ENCODE results near the gene CAPN2.

Gene CAPN2

DNA sequence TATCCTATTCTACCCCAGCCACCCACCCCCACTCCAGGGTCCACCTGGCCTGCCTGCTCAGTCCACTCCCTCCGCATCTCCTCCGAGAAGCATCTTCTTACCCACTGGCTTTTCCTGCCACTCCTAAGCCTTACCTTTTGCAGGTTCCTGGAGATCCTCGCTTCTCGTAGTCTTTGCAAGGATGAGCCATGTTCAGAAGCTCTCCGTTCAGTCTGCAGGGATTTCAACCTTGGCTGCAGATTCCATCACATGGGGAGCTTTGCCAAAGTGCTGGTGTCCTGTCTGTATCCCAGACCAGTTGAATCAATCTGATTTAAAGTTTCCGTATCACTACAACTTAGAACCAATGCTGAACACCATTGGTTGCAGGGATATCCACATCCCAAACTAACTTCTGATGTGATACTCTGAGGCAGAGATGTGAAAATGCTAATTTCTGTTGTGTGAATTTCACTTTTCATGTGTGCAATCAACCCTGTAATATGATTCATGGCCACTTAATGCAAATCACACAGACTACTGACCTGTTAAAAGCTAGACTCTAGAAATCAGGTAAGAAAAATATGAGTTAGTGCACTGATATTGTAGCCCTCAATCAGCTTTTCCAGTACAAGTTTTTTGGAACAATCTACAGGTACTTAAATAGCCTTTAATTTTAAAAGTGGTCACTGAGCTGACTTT, 61.9 kb downstream of the CAPN2 start:
- TF ChIP-seq NFIC (IDR thresholded peaks at IDR 0.05) (no peak), TCF12 (IDR thresholded peaks at IDR 0.05; ENCODE audit: low read depth) (no peak), REST (IDR thresholded peaks at IDR 0.05; ENCODE audit: low read depth) (no peak), RAD21 (IDR thresholded peaks at IDR 0.05; ENCODE audit: low read depth) (no peak), TEAD4 (IDR thresholded peaks at IDR 0.05) (no peak), YY1 (IDR thresholded peaks at IDR 0.05; ENCODE audit: low read depth) (no peak), CREB1 (IDR thresholded peaks at IDR 0.05; ENCODE audit: low read depth) (no peak), EGR1 (IDR thresholded peaks at IDR 0.05) (no peak), TAF1 (IDR thresholded peaks at IDR 0.05; ENCODE audit: low read depth) (no peak), CEBPB (IDR thresholded peaks at IDR 0.05) (no peak), FOXM1 (IDR thresholded peaks at IDR 0.05; ENCODE audit: borderline replicate concordance, low read depth) (no peak), EP300 (IDR thresholded peaks at IDR 0.05; ENCODE audit: borderline replicate concordance) (no peak), ZBTB7A (IDR thresholded peaks at IDR 0.05; ENCODE audit: low read depth) (no peak)
- TF ChIP-seq, protein P1, sequence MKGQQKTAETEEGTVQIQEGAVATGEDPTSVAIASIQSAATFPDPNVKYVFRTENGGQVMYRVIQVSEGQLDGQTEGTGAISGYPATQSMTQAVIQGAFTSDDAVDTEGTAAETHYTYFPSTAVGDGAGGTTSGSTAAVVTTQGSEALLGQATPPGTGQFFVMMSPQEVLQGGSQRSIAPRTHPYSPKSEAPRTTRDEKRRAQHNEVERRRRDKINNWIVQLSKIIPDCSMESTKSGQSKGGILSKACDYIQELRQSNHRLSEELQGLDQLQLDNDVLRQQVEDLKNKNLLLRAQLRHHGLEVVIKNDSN (IDR thresholded peaks at IDR 0.05) = no peak
- TF ChIP-seq, protein P2, sequence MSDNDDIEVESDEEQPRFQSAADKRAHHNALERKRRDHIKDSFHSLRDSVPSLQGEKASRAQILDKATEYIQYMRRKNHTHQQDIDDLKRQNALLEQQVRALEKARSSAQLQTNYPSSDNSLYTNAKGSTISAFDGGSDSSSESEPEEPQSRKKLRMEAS (IDR thresholded peaks at IDR 0.05) = no peak

- no peak for TF ChIP-seq TCF12 (IDR thresholded peaks at IDR 0.05; ENCODE audit: low read depth)
- no peak for TF ChIP-seq CEBPB (IDR thresholded peaks at IDR 0.05)
- TF ChIP-seq, protein P2 (IDR thresholded peaks at IDR 0.05) = no peak
- TF ChIP-seq EP300 (IDR thresholded peaks at IDR 0.05; ENCODE audit: borderline replicate concordance) = no peak
- no peak for TF ChIP-seq YY1 (IDR thresholded peaks at IDR 0.05; ENCODE audit: low read depth)
- TF ChIP-seq NFIC (IDR thresholded peaks at IDR 0.05) = no peak
- TF ChIP-seq RAD21 (IDR thresholded peaks at IDR 0.05; ENCODE audit: low read depth) = no peak
- no peak for TF ChIP-seq TAF1 (IDR thresholded peaks at IDR 0.05; ENCODE audit: low read depth)
- TF ChIP-seq EGR1 (IDR thresholded peaks at IDR 0.05) = no peak
- no peak for TF ChIP-seq REST (IDR thresholded peaks at IDR 0.05; ENCODE audit: low read depth)
- no peak for TF ChIP-seq TEAD4 (IDR thresholded peaks at IDR 0.05)
- no peak for TF ChIP-seq ZBTB7A (IDR thresholded peaks at IDR 0.05; ENCODE audit: low read depth)
- TF ChIP-seq, protein P1 (IDR thresholded peaks at IDR 0.05) = no peak
- TF ChIP-seq CREB1 (IDR thresholded peaks at IDR 0.05; ENCODE audit: low read depth) = no peak
- TF ChIP-seq FOXM1 (IDR thresholded peaks at IDR 0.05; ENCODE audit: borderline replicate concordance, low read depth) = no peak
Observed at GRCh38 chr1:223775054-223775453, 62.7 kb downstream of the CAPN2 start.

- no peak for TF ChIP-seq YY1 (IDR thresholded peaks at IDR 0.05; ENCODE audit: low read depth)
- TF ChIP-seq TAF1 (IDR thresholded peaks at IDR 0.05; ENCODE audit: low read depth) = no peak
- no peak for TF ChIP-seq TCF12 (IDR thresholded peaks at IDR 0.05; ENCODE audit: low read depth)
- TF ChIP-seq EGR1 (IDR thresholded peaks at IDR 0.05) = no peak
- TF ChIP-seq, protein P2 (IDR thresholded peaks at IDR 0.05) = no peak
- no peak for TF ChIP-seq RAD21 (IDR thresholded peaks at IDR 0.05; ENCODE audit: low read depth)
- TF ChIP-seq EP300 (IDR thresholded peaks at IDR 0.05; ENCODE audit: borderline replicate concordance) = no peak
- TF ChIP-seq TEAD4 (IDR thresholded peaks at IDR 0.05) = no peak
- TF ChIP-seq CREB1 (IDR thresholded peaks at IDR 0.05; ENCODE audit: low read depth) = no peak
Observed at GRCh38 chr1:223775711-223776074, 63.4 kb downstream of the CAPN2 start.

DNA sequence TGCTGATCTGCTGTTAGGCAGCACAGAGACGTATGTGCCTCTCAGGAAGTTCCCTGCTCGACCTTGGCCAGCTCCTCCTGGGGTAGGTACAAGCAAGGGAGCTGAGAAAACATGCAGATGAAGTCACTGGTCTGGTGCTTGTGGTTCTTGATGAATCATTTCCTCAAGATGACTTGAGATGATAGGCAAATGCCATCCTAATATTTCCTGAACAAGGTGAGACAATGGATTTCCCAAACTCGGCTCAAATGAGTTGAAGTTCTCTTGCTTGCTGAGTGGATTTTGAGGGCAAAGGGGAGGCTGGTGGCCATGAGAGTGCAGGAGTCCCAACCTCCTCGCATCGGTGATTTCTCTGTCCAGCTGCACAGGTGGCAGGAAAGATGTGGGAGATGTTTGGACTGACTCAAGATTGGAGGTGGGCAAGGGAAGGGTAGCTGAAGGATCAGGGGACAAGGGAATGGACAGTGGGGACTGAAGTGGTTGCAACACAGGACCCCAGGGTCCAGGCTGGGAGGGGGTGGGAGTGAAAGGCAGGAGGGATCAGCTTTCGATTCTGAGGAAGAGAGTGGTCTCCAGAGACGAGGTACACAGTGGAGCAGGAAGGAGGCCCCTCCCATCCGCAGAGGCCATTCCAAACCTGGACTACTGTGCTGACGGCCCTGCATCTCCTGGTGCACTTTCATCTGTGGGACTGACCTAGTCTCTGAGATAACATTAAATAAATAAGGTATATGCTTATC, 63.9 kb downstream of the CAPN2 start:
- TF ChIP-seq EP300 (IDR thresholded peaks at IDR 0.05; ENCODE audit: borderline replicate concordance) (no peak), TCF12 (IDR thresholded peaks at IDR 0.05; ENCODE audit: low read depth) (no peak), REST (IDR thresholded peaks at IDR 0.05; ENCODE audit: low read depth) (peak; percentile 30; the same call in 1 of the 2 replicates)

Measured in Ishikawa (cell line).